T-helper 17 cell (primary cell): ENCODE measurements around the gene SEC24C. TPM values are rescaled to one million over a fixed set of nuclear protein-coding genes. Genes with fewer than 3 reads are reported as not detected.

Experiments
- ATAC-seq: fragments of 150-1000 bp; cut with Tn5 transposase; 2 replicates; pipeline ENCODE4 v1.10.0; 2021; ENCODE audit warnings: mild to moderate bottlenecking, moderate library complexity
- DNase-seq, 3 donors: peaks; one replicate each; pipeline versions ENCODE4 v3.0.0 to v3.0.0-alpha.2; 2020 to 2021
- H3K9me3 ChIP-seq: one replicate; pipeline ENCODE4 v1.7.0; 2013; ENCODE audit warnings: low read length, mild to moderate bottlenecking; ENCODE audit not compliant: control insufficient read depth, poor library complexity, severe bottlenecking
- H3K27ac Mint-ChIP-seq: one replicate; pipeline ENCODE4 v1.8.0; 2022; ENCODE audit warnings: mild to moderate bottlenecking, moderate library complexity, mixed read lengths
- H3K27me3 Mint-ChIP-seq: one replicate; pipeline ENCODE4 v1.8.0; 2022; ENCODE audit warnings: mixed read lengths
- H3K36me3 Mint-ChIP-seq: one replicate; pipeline ENCODE4 v1.8.0; 2022; ENCODE audit warnings: low read depth, mixed read lengths
- H3K4me1 Mint-ChIP-seq: one replicate; pipeline ENCODE4 v1.8.0; 2022; ENCODE audit warnings: mild to moderate bottlenecking, mixed read lengths
- H3K4me3 Mint-ChIP-seq: one replicate; pipeline ENCODE4 v1.8.0; 2022; ENCODE audit warnings: mild to moderate bottlenecking, moderate library complexity, mixed read lengths
- total RNA-seq, 4 donors: library from RNA in 2 of 4; stranded (reverse) in 2 of 4; gene quantifications; one replicate each; pipeline ENCODE4 v1.2.3 and lab custom pipeline; 2022 to 2026

Gene SEC24C
- total RNA-seq, 2 donors from 2014 or later = 85.0 to 85.5 TPM

- H3K4me1 Mint-ChIP-seq = peaks cover 37% of the 10 kb centered on the region
- H3K36me3 Mint-ChIP-seq = peaks cover 25% of the 10 kb centered on the region
- H3K27me3 Mint-ChIP-seq = no peaks in the 10 kb centered on the region
- H3K4me3 Mint-ChIP-seq = peak overlapping the region; percentile 56
- DNase-seq (peak; percentile 49 to 62 (median 51)), ATAC-seq (peak; percentile 50)
- H3K27ac Mint-ChIP-seq = peak overlapping the region; percentile 74
- no peaks in the 10 kb centered on the region for H3K9me3 ChIP-seq
Measured at GRCh38 chr10:73768881-73769280, 24.7 kb downstream of the SEC24C start.

- Mint-ChIP-seq H3K4me3 (peak overlapping the region; percentile 56), H3K27ac (peak overlapping the region; percentile 74), H3K36me3 (peaks cover 25% of the 10 kb centered on the region), H3K4me1 (peaks cover 41% of the 10 kb centered on the region), H3K27me3 (no peaks in the 10 kb centered on the region)
- no peaks in the 10 kb centered on the region for H3K9me3 ChIP-seq
- ATAC-seq (no peak), DNase-seq (no peak)
Measured at GRCh38 chr10:73769396-73769795, 25.2 kb downstream of the SEC24C start.

- peak in 2 of 3 donors; percentile 66 to 74 for DNase-seq
- peaks cover 10% of the 10 kb centered on the region for H3K36me3 Mint-ChIP-seq
- peak overlapping the region; percentile 96 for H3K4me3 Mint-ChIP-seq
- H3K27ac Mint-ChIP-seq = peak overlapping the region; percentile 85
- no peaks in the 10 kb centered on the region for H3K27me3 Mint-ChIP-seq
- H3K9me3 ChIP-seq = no peaks in the 10 kb centered on the region
- H3K4me1 Mint-ChIP-seq = peaks cover 45% of the 10 kb centered on the region
- peak; percentile 51 for ATAC-seq
Measured at GRCh38 chr10:73771722-73772280, 27.6 kb downstream of the SEC24C start.

- Mint-ChIP-seq H3K4me3 (peak overlapping the region; percentile 96), H3K36me3 (peaks cover 10% of the 10 kb centered on the region), H3K27ac (peak overlapping the region; percentile 85), H3K27me3 (no peaks in the 10 kb centered on the region), H3K4me1 (peaks cover 47% of the 10 kb centered on the region)
- ATAC-seq (peak; percentile 75), DNase-seq (peak; percentile 69 to 78 (median 77))
- no peaks in the 10 kb centered on the region for H3K9me3 ChIP-seq
Measured at GRCh38 chr10:73772281-73773151, 28.3 kb downstream of the SEC24C start.

GRCh38 chr10:73773152-73773879, 29.1 kb downstream of the SEC24C start:
- peaks cover 47% of the 10 kb centered on the region for H3K4me1 Mint-ChIP-seq
- ATAC-seq (peak; percentile 4), DNase-seq (no peak)
- H3K36me3 Mint-ChIP-seq = peaks cover 8% of the 10 kb centered on the region
- peak overlapping the region; percentile 85 for H3K27ac Mint-ChIP-seq
- peak overlapping the region; percentile 96 for H3K4me3 Mint-ChIP-seq
- H3K9me3 ChIP-seq = no peaks in the 10 kb centered on the region
- H3K27me3 Mint-ChIP-seq = no peaks in the 10 kb centered on the region

GRCh38 chr10:73774637-73775036, 30.5 kb downstream of the SEC24C start:
- DNase-seq (no peak), ATAC-seq (no peak)
- Mint-ChIP-seq H3K27ac (peak overlapping the region; percentile 85), H3K4me3 (peak overlapping the region; percentile 96), H3K27me3 (no peaks in the 10 kb centered on the region), H3K4me1 (peaks cover 37% of the 10 kb centered on the region), H3K36me3 (peaks cover 5% of the 10 kb centered on the region)
- H3K9me3 ChIP-seq = no peaks in the 10 kb centered on the region

- Mint-ChIP-seq H3K27ac (no peak overlapping the region), H3K4me1 (peaks cover 46% of the 10 kb centered on the region), H3K36me3 (peaks cover 2% of the 10 kb centered on the region), H3K4me3 (no peak overlapping the region), H3K27me3 (no peaks in the 10 kb centered on the region)
- H3K9me3 ChIP-seq = no peaks in the 10 kb centered on the region
- DNase-seq (no peak), ATAC-seq (no peak)
Measured at GRCh38 chr10:73779018-73779417, 34.8 kb downstream of the SEC24C start.

GRCh38 chr10:73779539-73780197, 35.5 kb downstream of the SEC24C start:
- H3K36me3 Mint-ChIP-seq = peaks cover 2% of the 10 kb centered on the region
- peak overlapping the region; percentile 97 for H3K27ac Mint-ChIP-seq
- no peaks in the 10 kb centered on the region for H3K9me3 ChIP-seq
- peaks cover 41% of the 10 kb centered on the region for H3K4me1 Mint-ChIP-seq
- H3K27me3 Mint-ChIP-seq = no peaks in the 10 kb centered on the region
- no peak for ATAC-seq
- peak overlapping the region; percentile 75 for H3K4me3 Mint-ChIP-seq
- no peak for DNase-seq

GRCh38 chr10:73780301-73780700, 36.1 kb downstream of the SEC24C start:
- Mint-ChIP-seq H3K4me3 (peak overlapping the region; percentile 100), H3K27me3 (no peaks in the 10 kb centered on the region), H3K27ac (peak overlapping the region; percentile 97), H3K36me3 (peaks cover 2% of the 10 kb centered on the region), H3K4me1 (peaks cover 41% of the 10 kb centered on the region)
- ATAC-seq = no peak
- no peak for DNase-seq
- no peaks in the 10 kb centered on the region for H3K9me3 ChIP-seq

- H3K27ac Mint-ChIP-seq = peak overlapping the region; percentile 97
- DNase-seq (no peak), ATAC-seq (no peak)
- H3K4me3 Mint-ChIP-seq = peak overlapping the region; percentile 100
- H3K4me1 Mint-ChIP-seq = peaks cover 41% of the 10 kb centered on the region
- no peaks in the 10 kb centered on the region for H3K27me3 Mint-ChIP-seq
- no peaks in the 10 kb centered on the region for H3K9me3 ChIP-seq
- peaks cover 2% of the 10 kb centered on the region for H3K36me3 Mint-ChIP-seq
Measured at GRCh38 chr10:73780966-73781365, 36.8 kb downstream of the SEC24C start.

GRCh38 chr10:73781548-73781878, 37.3 kb downstream of the SEC24C start:
- Mint-ChIP-seq H3K36me3 (peaks cover 2% of the 10 kb centered on the region), H3K27ac (peak overlapping the region; percentile 97), H3K4me1 (peaks cover 47% of the 10 kb centered on the region), H3K4me3 (peak overlapping the region; percentile 100), H3K27me3 (no peaks in the 10 kb centered on the region)
- H3K9me3 ChIP-seq = no peaks in the 10 kb centered on the region
- ATAC-seq = no peak
- DNase-seq = no peak

GRCh38 chr10:73781879-73782748, 37.9 kb downstream of the SEC24C start, which contains the start of gene CHCHD1:
TSS of gene CHCHD1 (plus strand) at chr10:73782048. CDS start at chr10:73782076, 28 bp downstream.
- H3K9me3 ChIP-seq = no peaks in the 10 kb centered on the region
- H3K4me1 Mint-ChIP-seq = peaks cover 46% of the 10 kb centered on the region
- H3K27ac Mint-ChIP-seq = peak within 1 kb of the TSS; percentile 97
- no peaks in the 10 kb centered on the region for H3K27me3 Mint-ChIP-seq
- peak; percentile 82 to 86 (median 83) for DNase-seq
- peak; percentile 70 for ATAC-seq
- H3K36me3 Mint-ChIP-seq = peaks cover 2% of the 10 kb centered on the region
- H3K4me3 Mint-ChIP-seq = peak within 1 kb of the TSS; percentile 100
